Suprapubic skin (tissue), 4 donors: Measurements from ENCODE around the gene OTUB2.

Experiments used
- POLR2A ChIP-seq, 2 donors: fragments of 450-650 bp; IDR thresholded peaks; one replicate each; pipeline ENCODE4 v1.6.1; 2017; ENCODE audit warnings: antibody characterized with exemption in 2 of 2, mild to moderate bottlenecking in 2 of 2, moderate library complexity in 2 of 2
- POLR2AphosphoS5 ChIP-seq, 3 donors: sonication (generic); formaldehyde crosslinking; IDR thresholded peaks; one replicate each; pipeline ENCODE4 v1.6.1; 2017; ENCODE audit warnings: antibody characterized with exemption in 3 of 3
- TF ChIP-seq, protein P1 (sequence below), 2 donors: fragments of 200-600 bp in 1 of 2; fragments of 450-650 bp in 1 of 2; sonication (generic) in 1 of 2; IDR thresholded peaks; one replicate each; pipeline ENCODE4 v1.5.1; 2016 to 2019; ENCODE audit warnings: antibody characterized with exemption in 2 of 2, mild to moderate bottlenecking in 1 of 2, moderate library complexity in 1 of 2

GRCh38 chr14:94026173-94026888 lies at the start of gene OTUB2:
- TF ChIP-seq POLR2AphosphoS5 (IDR thresholded peaks at IDR 0.05) (no peak), POLR2A (IDR thresholded peaks at IDR 0.05) (no peak)
- TF ChIP-seq, protein P1, sequence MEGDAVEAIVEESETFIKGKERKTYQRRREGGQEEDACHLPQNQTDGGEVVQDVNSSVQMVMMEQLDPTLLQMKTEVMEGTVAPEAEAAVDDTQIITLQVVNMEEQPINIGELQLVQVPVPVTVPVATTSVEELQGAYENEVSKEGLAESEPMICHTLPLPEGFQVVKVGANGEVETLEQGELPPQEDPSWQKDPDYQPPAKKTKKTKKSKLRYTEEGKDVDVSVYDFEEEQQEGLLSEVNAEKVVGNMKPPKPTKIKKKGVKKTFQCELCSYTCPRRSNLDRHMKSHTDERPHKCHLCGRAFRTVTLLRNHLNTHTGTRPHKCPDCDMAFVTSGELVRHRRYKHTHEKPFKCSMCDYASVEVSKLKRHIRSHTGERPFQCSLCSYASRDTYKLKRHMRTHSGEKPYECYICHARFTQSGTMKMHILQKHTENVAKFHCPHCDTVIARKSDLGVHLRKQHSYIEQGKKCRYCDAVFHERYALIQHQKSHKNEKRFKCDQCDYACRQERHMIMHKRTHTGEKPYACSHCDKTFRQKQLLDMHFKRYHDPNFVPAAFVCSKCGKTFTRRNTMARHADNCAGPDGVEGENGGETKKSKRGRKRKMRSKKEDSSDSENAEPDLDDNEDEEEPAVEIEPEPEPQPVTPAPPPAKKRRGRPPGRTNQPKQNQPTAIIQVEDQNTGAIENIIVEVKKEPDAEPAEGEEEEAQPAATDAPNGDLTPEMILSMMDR (IDR thresholded peaks at IDR 0.05) = no peak
